Osteocyte (in vitro differentiated cells): ENCODE measurements around the gene TLDC2. TPM values are rescaled to one million over a fixed set of nuclear protein-coding genes. Genes with fewer than 3 reads are reported as not detected.

Experiments used
- DNase-seq: peaks from one replicate; pipeline ENCODE4 v3.0.0; 2021; ENCODE audit warnings: mixed read lengths; ENCODE audit not compliant: unreplicated experiment; ENCODE audit errors: extremely low spot score
- H3K27ac Mint-ChIP-seq: one replicate; pipeline ENCODE4 v1.8.0; 2021; ENCODE audit warnings: mild to moderate bottlenecking, mixed read lengths; ENCODE audit not compliant: unreplicated experiment
- H3K27me3 Mint-ChIP-seq: one replicate; pipeline ENCODE4 v1.8.0; 2021; ENCODE audit warnings: mixed read lengths; ENCODE audit not compliant: unreplicated experiment
- H3K36me3 Mint-ChIP-seq: one replicate; pipeline ENCODE4 v1.8.0; 2021; ENCODE audit warnings: mixed read lengths; ENCODE audit not compliant: unreplicated experiment
- H3K4me1 Mint-ChIP-seq: one replicate; pipeline ENCODE4 v1.8.0; 2021; ENCODE audit warnings: mixed read lengths; ENCODE audit not compliant: unreplicated experiment
- H3K4me3 Mint-ChIP-seq: one replicate; pipeline ENCODE4 v1.8.0; 2021; ENCODE audit warnings: mild to moderate bottlenecking, moderate library complexity, mixed read lengths; ENCODE audit not compliant: unreplicated experiment
- H3K9me3 Mint-ChIP-seq: one replicate; pipeline ENCODE4 v1.8.0; 2021; ENCODE audit warnings: mixed read lengths; ENCODE audit not compliant: unreplicated experiment
- CTCF ChIP-seq: fragments of 200-600 bp; sonication (generic); IDR thresholded peaks from 2 replicates; pipeline ENCODE4 v1.5.0; 2021; ENCODE audit warnings: antibody characterized with exemption, mild to moderate bottlenecking, moderate library complexity
- total RNA-seq: library from RNA; stranded (reverse); gene quantifications from 2 replicates; pipeline ENCODE4 v1.2.1, GENCODE V29; 2021

The TLDC2 gene
- total RNA-seq, 1 donor from 2014 or later: not detected

GRCh38 chr20:36866164-36866563 lies 9.8 kb upstream of the TLDC2 start:
- Mint-ChIP-seq H3K4me3 (no peak overlapping the region), H3K27ac (no peak overlapping the region), H3K27me3 (no peaks in the 10 kb centered on the region), H3K9me3 (no peaks in the 10 kb centered on the region), H3K36me3 (no peaks in the 10 kb centered on the region), H3K4me1 (peaks cover 15% of the 10 kb centered on the region)
- no peak for DNase-seq
- no peak for TF ChIP-seq CTCF

- no peaks in the 10 kb centered on the region for H3K27me3 Mint-ChIP-seq
- H3K4me3 Mint-ChIP-seq: no peak overlapping the region
- no peaks in the 10 kb centered on the region for H3K9me3 Mint-ChIP-seq
- DNase-seq: no peak
- no peak overlapping the region for H3K27ac Mint-ChIP-seq
- peaks cover 8% of the 10 kb centered on the region for H3K4me1 Mint-ChIP-seq
- no peaks in the 10 kb centered on the region for H3K36me3 Mint-ChIP-seq
- TF ChIP-seq CTCF: no peak
Observed at GRCh38 chr20:36866681-36867495, 9.1 kb upstream of the TLDC2 start.

GRCh38 chr20:36871640-36872570 lies 4.0 kb upstream of the TLDC2 start:
- Mint-ChIP-seq H3K4me1 (peaks cover 3% of the 10 kb centered on the region), H3K9me3 (no peaks in the 10 kb centered on the region), H3K36me3 (no peaks in the 10 kb centered on the region), H3K27ac (no peak overlapping the region), H3K27me3 (no peaks in the 10 kb centered on the region), H3K4me3 (no peak overlapping the region)
- no peak for DNase-seq
- TF ChIP-seq CTCF: no peak

- H3K4me3 Mint-ChIP-seq: no peak overlapping the region
- no peak for TF ChIP-seq CTCF
- no peak for DNase-seq
- no peaks in the 10 kb centered on the region for H3K36me3 Mint-ChIP-seq
- H3K27me3 Mint-ChIP-seq: no peaks in the 10 kb centered on the region
- H3K9me3 Mint-ChIP-seq: no peaks in the 10 kb centered on the region
- H3K27ac Mint-ChIP-seq: no peak overlapping the region
- H3K4me1 Mint-ChIP-seq: peaks cover 3% of the 10 kb centered on the region
Observed at GRCh38 chr20:36872852-36873251, 3.1 kb upstream of the TLDC2 start.
